A549 (cell line): Measurements from ENCODE around the gene KRT37. TPM values are rescaled to one million over a fixed set of nuclear protein-coding genes. Genes with fewer than 3 reads are reported as not detected.

ENCODE experiments used
- ATAC-seq, 2 experiments: fragments of 200-7000 bp in 1 of 2; fragments of >200 bp in 1 of 2; cut with Nextera tagmentation in 1 of 2; cut with Tn5 transposase in 1 of 2; 3 replicates each; pipeline versions ENCODE4 v1.8.0 to v1.9.1; 2018 to 2020; ENCODE audit warnings: mild to moderate bottlenecking in 1 of 2, moderate library complexity in 1 of 2
- CTCF ChIA-PET: fragments of 300-600 bp; sonication (Branson Sonifier 250); formaldehyde crosslinking; extraction: SDS; loops from one replicate; lab custom pipeline; 2021; ENCODE audit warnings: antibody characterized with exemption, inconsistent platforms; lab: Yijun Ruan, JAX
- POLR2A ChIA-PET: fragments of 350-600 bp; formaldehyde crosslinking; extraction: SDS; loops from one replicate; lab custom pipeline; 2021; ENCODE audit warnings: antibody characterized with exemption, inconsistent platforms; lab: Yijun Ruan, JAX
- DNase-seq, 2 experiments: peaks; one replicate each; pipeline versions ENCODE4 v3.0.0 to v3.0.0-alpha.2; 2011 to 2016; ENCODE audit warnings: low read depth in 1 of 2, low spot score in 1 of 2
- FAIRE-seq: peaks from 2 replicates; lab custom pipeline; 2011; peaks lifted over from hg19 to GRCh38; lab: Jason Lieb, UNC
- H3K27ac ChIP-seq, 2 experiments: fragments of >200 bp; sonication (Bioruptor Twin); formaldehyde crosslinking; 3 replicates each; pipeline ENCODE4 v1.5.1; 2016 to 2017
- H3K4me1 ChIP-seq: fragments of >200 bp; sonication (Bioruptor Twin); formaldehyde crosslinking; 3 replicates; pipeline ENCODE4 v1.6.1; 2016
- H3K4me2 ChIP-seq: fragments of >200 bp; sonication (Bioruptor Twin); formaldehyde crosslinking; 3 replicates; pipeline ENCODE4 v1.6.1; 2016
- H3K4me3 ChIP-seq: fragments of >200 bp; sonication (Bioruptor Twin); formaldehyde crosslinking; 3 replicates; pipeline ENCODE4 v1.5.1; 2016
- H3K9me3 ChIP-seq: fragments of >200 bp; sonication (Bioruptor Twin); formaldehyde crosslinking; 3 replicates; pipeline ENCODE4 v1.6.1; 2016
- EHF ChIP-seq: fragments of 250-450 bp; sonication (Bioruptor Pico); IDR thresholded peaks from 2 replicates; pipeline ENCODE4 v1.5.0; 2020; ENCODE audit warnings: mild to moderate bottlenecking
- ESRRA ChIP-seq: fragments of 150-350 bp; IDR thresholded peaks from 2 replicates; pipeline ENCODE4 v1.6.1; 2014; ENCODE audit warnings: mild to moderate bottlenecking, low read length, borderline replicate concordance
- HOXB13 ChIP-seq: fragments of 250-450 bp; sonication (Bioruptor Pico); IDR thresholded peaks from 2 replicates; pipeline ENCODE4 v1.5.0; 2020; ENCODE audit warnings: low read depth, mild to moderate bottlenecking, moderate library complexity
- HOXB5 ChIP-seq: fragments of 250-450 bp; sonication (Bioruptor Pico); IDR thresholded peaks from 2 replicates; pipeline ENCODE4 v1.5.0; 2020; ENCODE audit warnings: mild to moderate bottlenecking, moderate library complexity
- JUNB ChIP-seq: fragments of >200 bp; sonication (Bioruptor Twin); formaldehyde crosslinking; IDR thresholded peaks from 2 replicates; pipeline ENCODE4 v1.6.1; 2016
- KDM1A ChIP-seq: fragments of 200-600 bp; sonication (generic); IDR thresholded peaks from 2 replicates; pipeline ENCODE4 v1.6.1; 2016; ENCODE audit warnings: low read depth, mild to moderate bottlenecking
- NFE2L2 ChIP-seq: fragments of 150-350 bp; conservative IDR thresholded peaks from 2 replicates; pipeline ENCODE4 v1.6.1; 2014; ENCODE audit warnings: low read length
- RAD21 ChIP-seq, 2 experiments: fragments of >200 bp in 1 of 2; sonication (Bioruptor Twin) in 1 of 2; formaldehyde crosslinking in 1 of 2; IDR thresholded peaks in 1 of 2; conservative IDR thresholded peaks in 1 of 2; 2 replicates in 1 of 2; 3 replicates in 1 of 2; pipeline ENCODE4 v1.6.1; 2012 to 2018; ENCODE audit warnings: inconsistent platforms in 1 of 2
- RCOR1 ChIP-seq: fragments of 150-350 bp; IDR thresholded peaks from 2 replicates; pipeline ENCODE4 v1.6.1; 2014; ENCODE audit warnings: antibody characterized with exemption, low read length, low read depth
- RFX5 ChIP-seq: fragments of 450-650 bp; IDR thresholded peaks from 2 replicates; pipeline ENCODE4 v1.7.1; 2014; ENCODE audit warnings: antibody characterized with exemption, mild to moderate bottlenecking, moderate library complexity
- SMC3 ChIP-seq: fragments of >200 bp; sonication (Bioruptor Twin); formaldehyde crosslinking; IDR thresholded peaks from 3 replicates; pipeline ENCODE4 v1.6.1; 2018; ENCODE audit warnings: inconsistent platforms
- SREBF2 ChIP-seq: fragments of 450-650 bp; IDR thresholded peaks from 2 replicates; pipeline ENCODE4 v1.6.1; 2014; ENCODE audit warnings: mild to moderate bottlenecking, moderate library complexity
- ZNF302 ChIP-seq: fragments of 250-450 bp; sonication (Bioruptor Pico); IDR thresholded peaks from 2 replicates; pipeline ENCODE4 v1.9.0; 2021; ENCODE audit warnings: inconsistent platforms, mild to moderate bottlenecking, moderate library complexity
- WGBS: methylation state at CpG from one replicate; pipeline ENCODE4 v1.1.6; 2017; ENCODE audit errors: missing lambda C conversion rate; 5-methylcytosine and 5-hydroxymethylcytosine counted together
- polyA plus RNA-seq, 4 experiments: library from polyadenylated mRNA; depleted of rRNA in 3 of 4; stranded (reverse); fragments of >200 nt; fragmentation: RNase III in 1 of 4; extraction: RNeasy Plus Mini Kit Qiagen cat#74134 plus additional on column Dnase treatment in 1 of 4; gene quantifications; 2 replicates in 3 of 4; 3 replicates in 1 of 4; pipeline ENCODE4 v1.2.3, GENCODE V29; 2011 to 2017
- TF ChIP-seq, protein P1 (sequence below): fragments of 200-600 bp; sonication (generic); IDR thresholded peaks from 2 replicates; pipeline ENCODE4 v1.6.1; 2016; ENCODE audit warnings: antibody characterized with exemption, mild to moderate bottlenecking, moderate library complexity
- TF ChIP-seq, protein P2 (sequence below): fragments of 450-650 bp; IDR thresholded peaks from 2 replicates; pipeline ENCODE4 v1.6.1; 2014; ENCODE audit warnings: antibody characterized with exemption
- TF ChIP-seq, protein P3 (sequence below): IDR thresholded peaks from 2 replicates; pipeline ENCODE4 v1.6.1; 2012; ENCODE audit warnings: low read depth, borderline replicate concordance
- TF ChIP-seq, protein P4 (sequence below): fragments of >200 bp; sonication (Bioruptor Twin); formaldehyde crosslinking; IDR thresholded peaks from 2 replicates; pipeline ENCODE4 v1.6.1; 2016
- TF ChIP-seq, protein P5 (sequence below): IDR thresholded peaks from 2 replicates; pipeline ENCODE4 v1.6.1; 2012
- TF ChIP-seq, protein P6 (sequence below): fragments of 250-450 bp; sonication (Bioruptor Pico); IDR thresholded peaks from 2 replicates; pipeline ENCODE4 v1.5.0; 2020; ENCODE audit warnings: low read depth, mild to moderate bottlenecking, moderate library complexity
- TF ChIP-seq, protein P7 (sequence below): fragments of 150-350 bp; IDR thresholded peaks from 2 replicates; pipeline ENCODE4 v1.6.1; 2014; ENCODE audit warnings: low read depth, mild to moderate bottlenecking, low read length
- TF ChIP-seq, protein P8 (sequence below): IDR thresholded peaks from 2 replicates; pipeline ENCODE4 v1.6.1; 2012

The KRT37 gene
- polyA plus RNA-seq, 2 of the 4 experiments (the other 2 are of a cell fraction) = not detected

DNA sequence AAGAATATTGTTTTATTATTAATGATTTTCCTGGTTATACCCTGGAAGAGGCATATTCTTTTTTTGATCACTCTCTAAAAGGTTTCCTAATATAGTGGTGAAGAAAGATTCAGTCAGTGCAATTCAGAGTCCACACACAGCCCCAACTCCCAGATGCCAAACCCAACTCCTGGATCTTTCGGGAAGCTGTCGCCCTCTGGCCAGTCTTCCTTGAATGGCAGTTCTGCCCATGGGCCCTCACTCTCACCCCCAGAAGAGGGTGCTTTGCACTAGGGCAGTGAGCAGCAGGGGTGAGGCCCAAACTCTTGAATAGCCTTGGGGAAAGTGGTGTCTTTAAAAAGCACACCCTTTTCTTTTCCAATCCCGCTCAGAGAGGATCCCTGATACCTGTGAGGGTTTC is 31.8 kb upstream of the KRT37 start:
- H3K9me3 ChIP-seq = no peaks in the 10 kb centered on the region
- CTCF ChIA-PET = interaction anchor here (1.1 to 1.5 kb wide), 2 partner anchors 134 to 192 kb away, joined by 3 read pairs; no protein-coding TSS in a partner anchor
- DNase-seq (peak in 1 of 2 experiments; percentile 25), FAIRE-seq (no peak), ATAC-seq (peak in 1 of 2 experiments; percentile 54; a peak in 3 of 6 replicates)
- H3K4me2 ChIP-seq = no peak overlapping the region
- POLR2A ChIA-PET = no interaction called here
- H3K4me1 ChIP-seq = no peaks in the 10 kb centered on the region
- 85% methylated on average over 3 of the region's 3 CpGs for WGBS
- TF ChIP-seq NFE2L2 (no peak), SMC3 (peak; percentile 27; the same call in 1 of the 3 replicates), RAD21 (conservative IDR thresholded peaks at IDR 0.05 in 1 of 2, IDR thresholded peaks at IDR 0.05 in 1 of 2) (peak in 1 of 2 experiments; percentile 42; a peak in 2 of 5 replicates)
- TF ChIP-seq, protein P1, sequence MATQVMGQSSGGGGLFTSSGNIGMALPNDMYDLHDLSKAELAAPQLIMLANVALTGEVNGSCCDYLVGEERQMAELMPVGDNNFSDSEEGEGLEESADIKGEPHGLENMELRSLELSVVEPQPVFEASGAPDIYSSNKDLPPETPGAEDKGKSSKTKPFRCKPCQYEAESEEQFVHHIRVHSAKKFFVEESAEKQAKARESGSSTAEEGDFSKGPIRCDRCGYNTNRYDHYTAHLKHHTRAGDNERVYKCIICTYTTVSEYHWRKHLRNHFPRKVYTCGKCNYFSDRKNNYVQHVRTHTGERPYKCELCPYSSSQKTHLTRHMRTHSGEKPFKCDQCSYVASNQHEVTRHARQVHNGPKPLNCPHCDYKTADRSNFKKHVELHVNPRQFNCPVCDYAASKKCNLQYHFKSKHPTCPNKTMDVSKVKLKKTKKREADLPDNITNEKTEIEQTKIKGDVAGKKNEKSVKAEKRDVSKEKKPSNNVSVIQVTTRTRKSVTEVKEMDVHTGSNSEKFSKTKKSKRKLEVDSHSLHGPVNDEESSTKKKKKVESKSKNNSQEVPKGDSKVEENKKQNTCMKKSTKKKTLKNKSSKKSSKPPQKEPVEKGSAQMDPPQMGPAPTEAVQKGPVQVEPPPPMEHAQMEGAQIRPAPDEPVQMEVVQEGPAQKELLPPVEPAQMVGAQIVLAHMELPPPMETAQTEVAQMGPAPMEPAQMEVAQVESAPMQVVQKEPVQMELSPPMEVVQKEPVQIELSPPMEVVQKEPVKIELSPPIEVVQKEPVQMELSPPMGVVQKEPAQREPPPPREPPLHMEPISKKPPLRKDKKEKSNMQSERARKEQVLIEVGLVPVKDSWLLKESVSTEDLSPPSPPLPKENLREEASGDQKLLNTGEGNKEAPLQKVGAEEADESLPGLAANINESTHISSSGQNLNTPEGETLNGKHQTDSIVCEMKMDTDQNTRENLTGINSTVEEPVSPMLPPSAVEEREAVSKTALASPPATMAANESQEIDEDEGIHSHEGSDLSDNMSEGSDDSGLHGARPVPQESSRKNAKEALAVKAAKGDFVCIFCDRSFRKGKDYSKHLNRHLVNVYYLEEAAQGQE = no peak
- TF ChIP-seq, all 56 proteins: peak for 2
- H3K27ac ChIP-seq = no peak overlapping the region
- no peak overlapping the region for H3K4me3 ChIP-seq

DNA sequence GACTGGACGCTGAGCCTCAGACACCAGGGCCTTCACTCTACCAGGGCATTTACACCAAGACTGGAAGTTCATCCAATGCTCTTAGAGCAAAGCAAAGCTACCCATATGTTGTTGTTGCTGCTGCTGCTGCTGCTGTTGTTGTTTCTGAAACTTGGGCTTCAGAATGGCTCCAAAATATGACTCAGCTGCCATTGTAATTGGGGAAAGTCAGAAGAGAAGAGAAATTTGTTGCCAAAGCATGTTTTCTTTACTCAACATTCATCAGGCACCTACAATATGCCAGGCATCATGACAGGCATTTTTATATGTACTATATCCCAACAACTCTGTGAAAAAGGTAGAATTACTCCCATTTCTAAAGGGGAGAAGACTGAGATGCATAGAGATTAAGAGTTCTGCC is 30.9 kb upstream of the KRT37 start:
- ChIA-PET CTCF (interaction anchor here (0.5 to 2.0 kb wide), 2 partner anchors 41 to 93 kb away, joined by 3 to 6 read pairs; no protein-coding TSS in a partner anchor), POLR2A (no interaction called here)
- H3K4me3 ChIP-seq = no peak overlapping the region
- TF ChIP-seq ESRRA = no peak
- TF ChIP-seq RCOR1 = no peak
- TF ChIP-seq, protein P2, sequence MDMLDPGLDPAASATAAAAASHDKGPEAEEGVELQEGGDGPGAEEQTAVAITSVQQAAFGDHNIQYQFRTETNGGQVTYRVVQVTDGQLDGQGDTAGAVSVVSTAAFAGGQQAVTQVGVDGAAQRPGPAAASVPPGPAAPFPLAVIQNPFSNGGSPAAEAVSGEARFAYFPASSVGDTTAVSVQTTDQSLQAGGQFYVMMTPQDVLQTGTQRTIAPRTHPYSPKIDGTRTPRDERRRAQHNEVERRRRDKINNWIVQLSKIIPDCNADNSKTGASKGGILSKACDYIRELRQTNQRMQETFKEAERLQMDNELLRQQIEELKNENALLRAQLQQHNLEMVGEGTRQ = no peak
- TF ChIP-seq HOXB13 (CRISPR knock-in tag) = no peak
- no peak for TF ChIP-seq ZNF302 (CRISPR knock-in tag)
- TF ChIP-seq, protein P3, sequence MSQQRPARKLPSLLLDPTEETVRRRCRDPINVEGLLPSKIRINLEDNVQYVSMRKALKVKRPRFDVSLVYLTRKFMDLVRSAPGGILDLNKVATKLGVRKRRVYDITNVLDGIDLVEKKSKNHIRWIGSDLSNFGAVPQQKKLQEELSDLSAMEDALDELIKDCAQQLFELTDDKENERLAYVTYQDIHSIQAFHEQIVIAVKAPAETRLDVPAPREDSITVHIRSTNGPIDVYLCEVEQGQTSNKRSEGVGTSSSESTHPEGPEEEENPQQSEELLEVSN = no peak
- TF ChIP-seq, protein P4, sequence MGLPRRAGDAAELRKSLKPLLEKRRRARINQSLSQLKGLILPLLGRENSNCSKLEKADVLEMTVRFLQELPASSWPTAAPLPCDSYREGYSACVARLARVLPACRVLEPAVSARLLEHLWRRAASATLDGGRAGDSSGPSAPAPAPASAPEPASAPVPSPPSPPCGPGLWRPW = no peak
- TF ChIP-seq, protein P1 = no peak
- TF ChIP-seq, protein P5, sequence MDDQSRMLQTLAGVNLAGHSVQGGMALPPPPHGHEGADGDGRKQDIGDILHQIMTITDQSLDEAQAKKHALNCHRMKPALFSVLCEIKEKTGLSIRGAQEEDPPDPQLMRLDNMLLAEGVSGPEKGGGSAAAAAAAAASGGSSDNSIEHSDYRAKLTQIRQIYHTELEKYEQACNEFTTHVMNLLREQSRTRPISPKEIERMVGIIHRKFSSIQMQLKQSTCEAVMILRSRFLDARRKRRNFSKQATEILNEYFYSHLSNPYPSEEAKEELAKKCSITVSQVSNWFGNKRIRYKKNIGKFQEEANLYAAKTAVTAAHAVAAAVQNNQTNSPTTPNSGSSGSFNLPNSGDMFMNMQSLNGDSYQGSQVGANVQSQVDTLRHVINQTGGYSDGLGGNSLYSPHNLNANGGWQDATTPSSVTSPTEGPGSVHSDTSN = no peak
- TF ChIP-seq, protein P6, sequence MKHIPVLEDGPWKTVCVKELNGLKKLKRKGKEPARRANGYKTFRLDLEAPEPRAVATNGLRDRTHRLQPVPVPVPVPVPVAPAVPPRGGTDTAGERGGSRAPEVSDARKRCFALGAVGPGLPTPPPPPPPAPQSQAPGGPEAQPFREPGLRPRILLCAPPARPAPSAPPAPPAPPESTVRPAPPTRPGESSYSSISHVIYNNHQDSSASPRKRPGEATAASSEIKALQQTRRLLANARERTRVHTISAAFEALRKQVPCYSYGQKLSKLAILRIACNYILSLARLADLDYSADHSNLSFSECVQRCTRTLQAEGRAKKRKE (CRISPR knock-in tag) = no peak
- TF ChIP-seq, protein P7, sequence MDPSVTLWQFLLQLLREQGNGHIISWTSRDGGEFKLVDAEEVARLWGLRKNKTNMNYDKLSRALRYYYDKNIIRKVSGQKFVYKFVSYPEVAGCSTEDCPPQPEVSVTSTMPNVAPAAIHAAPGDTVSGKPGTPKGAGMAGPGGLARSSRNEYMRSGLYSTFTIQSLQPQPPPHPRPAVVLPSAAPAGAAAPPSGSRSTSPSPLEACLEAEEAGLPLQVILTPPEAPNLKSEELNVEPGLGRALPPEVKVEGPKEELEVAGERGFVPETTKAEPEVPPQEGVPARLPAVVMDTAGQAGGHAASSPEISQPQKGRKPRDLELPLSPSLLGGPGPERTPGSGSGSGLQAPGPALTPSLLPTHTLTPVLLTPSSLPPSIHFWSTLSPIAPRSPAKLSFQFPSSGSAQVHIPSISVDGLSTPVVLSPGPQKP = no peak
- no peak for TF ChIP-seq SREBF2
- no peak for TF ChIP-seq SMC3
- TF ChIP-seq JUNB = no peak
- TF ChIP-seq, protein P8, sequence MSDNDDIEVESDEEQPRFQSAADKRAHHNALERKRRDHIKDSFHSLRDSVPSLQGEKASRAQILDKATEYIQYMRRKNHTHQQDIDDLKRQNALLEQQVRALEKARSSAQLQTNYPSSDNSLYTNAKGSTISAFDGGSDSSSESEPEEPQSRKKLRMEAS = no peak
- no peak for TF ChIP-seq RFX5
- no peak for TF ChIP-seq EHF (CRISPR knock-in tag)
- no peak for TF ChIP-seq HOXB5 (CRISPR knock-in tag)
- TF ChIP-seq KDM1A = no peak
- no peak for FAIRE-seq
- DNase-seq = no peak
- H3K9me3 ChIP-seq = no peaks in the 10 kb centered on the region
- no peak overlapping the region for H3K27ac ChIP-seq
- 83% methylated on average over 1 of the region's 1 CpG for WGBS
- H3K4me1 ChIP-seq = no peaks in the 10 kb centered on the region
- no peak overlapping the region for H3K4me2 ChIP-seq
- ATAC-seq = no peak
